ENCODE measurements around the gene PHF2. TPM values are rescaled to one million over a fixed set of nuclear protein-coding genes. Genes with fewer than 3 reads are reported as not detected.
A peak's percentile ranks its signal among the peaks of the same experiment; 100 is the strongest.

Gene PHF2
- polyA plus RNA-seq, 3 donors = 0.40 to 16.0 (median 0.97) TPM

DNA sequence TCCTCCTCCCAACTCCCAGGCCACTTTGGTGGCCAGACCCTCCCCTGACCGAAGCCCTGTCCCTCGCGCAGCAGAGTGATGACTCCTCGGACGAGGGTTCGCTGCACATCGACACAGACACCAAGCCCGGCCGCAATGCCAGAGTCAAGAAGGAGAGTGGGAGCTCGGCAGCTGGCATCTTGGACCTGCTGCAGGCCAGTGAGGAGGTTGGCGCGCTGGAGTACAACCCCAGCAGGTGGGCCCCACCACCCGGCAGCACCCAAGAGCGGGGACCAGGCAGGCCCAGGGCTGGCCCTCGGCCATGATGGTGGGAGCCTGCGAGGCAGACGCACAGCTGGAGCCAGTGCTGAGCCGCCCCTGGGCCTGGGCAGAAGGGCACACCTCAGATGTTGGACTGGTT is 90.6 kb downstream of the PHF2 start:
- no peak overlapping the region for H3K4me2 ChIP-seq (replicated peaks; ENCODE audit: extremely low read depth, low read length, poor library complexity, severe bottlenecking)
- H3K27me3 Mint-ChIP-seq (ENCODE audit: low read depth in 3 of 3) = peaks cover 0 to 7% (median 3%) of the 10 kb centered on the region in 3 donors
- no peak overlapping the region for H3K27ac ChIP-seq (ENCODE audit: low read depth in 1 of 2, low read length in 2 of 2)
- H3K36me3 ChIP-seq (replicated peaks in 1 of 2; ENCODE audit: control insufficient read depth in 1 of 2, insufficient read depth in 2 of 2, low read length in 2 of 2) = peaks cover 42 to 58% of the 10 kb centered on the region in 2 donors
- H3K4me3 Mint-ChIP-seq = no peak overlapping the region
- TF ChIP-seq, protein P1, sequence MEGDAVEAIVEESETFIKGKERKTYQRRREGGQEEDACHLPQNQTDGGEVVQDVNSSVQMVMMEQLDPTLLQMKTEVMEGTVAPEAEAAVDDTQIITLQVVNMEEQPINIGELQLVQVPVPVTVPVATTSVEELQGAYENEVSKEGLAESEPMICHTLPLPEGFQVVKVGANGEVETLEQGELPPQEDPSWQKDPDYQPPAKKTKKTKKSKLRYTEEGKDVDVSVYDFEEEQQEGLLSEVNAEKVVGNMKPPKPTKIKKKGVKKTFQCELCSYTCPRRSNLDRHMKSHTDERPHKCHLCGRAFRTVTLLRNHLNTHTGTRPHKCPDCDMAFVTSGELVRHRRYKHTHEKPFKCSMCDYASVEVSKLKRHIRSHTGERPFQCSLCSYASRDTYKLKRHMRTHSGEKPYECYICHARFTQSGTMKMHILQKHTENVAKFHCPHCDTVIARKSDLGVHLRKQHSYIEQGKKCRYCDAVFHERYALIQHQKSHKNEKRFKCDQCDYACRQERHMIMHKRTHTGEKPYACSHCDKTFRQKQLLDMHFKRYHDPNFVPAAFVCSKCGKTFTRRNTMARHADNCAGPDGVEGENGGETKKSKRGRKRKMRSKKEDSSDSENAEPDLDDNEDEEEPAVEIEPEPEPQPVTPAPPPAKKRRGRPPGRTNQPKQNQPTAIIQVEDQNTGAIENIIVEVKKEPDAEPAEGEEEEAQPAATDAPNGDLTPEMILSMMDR (IDR thresholded peaks at IDR 0.05) = no peak
- H3K4me1 ChIP-seq (ENCODE audit: control insufficient read depth in 1 of 2, insufficient read depth in 2 of 2, low read length in 2 of 2) = no peaks in the 10 kb centered on the region
- intact Hi-C loops (cut with micrococcal nuclease) = no loop called here
- DNase-seq = no peak
- H3K27me3 ChIP-seq (ENCODE audit: control insufficient read depth in 2 of 2, insufficient read depth in 2 of 2, low read length in 2 of 2) = no peaks in the 10 kb centered on the region
- peaks cover 21% of the 10 kb centered on the region for H4K20me1 ChIP-seq (ENCODE audit: insufficient read depth, low read length)
- H3K9me3 ChIP-seq (replicated peaks in 1 of 2; ENCODE audit: control insufficient read depth in 1 of 2, insufficient read depth in 1 of 2, low read length in 2 of 2) = no peaks in the 10 kb centered on the region
- over 99% methylated on average over 18 of the region's 18 CpGs for WGBS (ENCODE audit: insufficient coverage)
- H3K9ac ChIP-seq (ENCODE audit: insufficient read depth, low read length, poor library complexity, severe bottlenecking) = no peak overlapping the region
- no peaks in the 10 kb centered on the region for H3K79me2 ChIP-seq (ENCODE audit: insufficient read depth, low read length)
- no peak overlapping the region for H3K4me3 ChIP-seq (replicated peaks in 1 of 3; ENCODE audit: low read depth in 2 of 3, low read length in 3 of 3)
- H2AFZ ChIP-seq (ENCODE audit: insufficient read depth, low read depth, low read length, poor library complexity, severe bottlenecking) = no peak overlapping the region
- peaks cover 25 to 36% of the 10 kb centered on the region in 2 donors for H3K36me3 Mint-ChIP-seq
- H3K27ac Mint-ChIP-seq = peak overlapping the region in 2 of 7 donors; percentile 35 to 62
- no peaks in the 10 kb centered on the region for H3K4me1 Mint-ChIP-seq
- H3K9me3 Mint-ChIP-seq = peaks cover 0 to 2% (median 0%) of the 10 kb centered on the region in 7 donors

DNA sequence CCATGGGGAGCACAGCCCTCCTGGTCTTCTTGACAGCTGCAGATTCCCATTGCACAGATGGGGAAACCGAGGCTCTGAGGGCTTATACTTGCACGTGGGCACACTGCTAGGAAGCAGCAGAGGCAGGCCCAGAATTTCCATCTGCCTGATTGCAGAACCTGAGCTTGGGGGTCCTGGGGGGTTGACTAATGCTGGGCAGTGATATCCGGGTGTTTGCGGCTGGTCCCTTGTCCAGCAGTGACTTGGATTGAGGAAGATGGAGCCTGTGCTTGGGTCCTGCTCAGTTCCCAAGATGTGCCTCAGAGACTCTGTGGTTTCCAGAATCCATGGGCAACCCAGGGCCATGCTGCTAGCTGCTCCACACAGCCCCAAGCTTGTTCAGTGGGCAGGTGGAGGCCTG is 91.2 kb downstream of the PHF2 start:
- Mint-ChIP-seq H3K27ac (peak overlapping the region in 1 of 7 donors; percentile 32), H3K4me3 (no peak overlapping the region), H3K27me3 (ENCODE audit: low read depth in 3 of 3) (peaks cover 0 to 12% (median 3%) of the 10 kb centered on the region in 3 donors), H3K4me1 (no peaks in the 10 kb centered on the region), H3K9me3 (peaks cover 0 to 2% (median 0%) of the 10 kb centered on the region in 7 donors), H3K36me3 (peaks cover 25 to 37% of the 10 kb centered on the region in 2 donors)
- Histone ChIP-seq H4K20me1 (ENCODE audit: insufficient read depth, low read length) (peaks cover 24% of the 10 kb centered on the region), H3K9ac (ENCODE audit: insufficient read depth, low read length, poor library complexity, severe bottlenecking) (no peak overlapping the region), H3K4me3 (replicated peaks in 1 of 3; ENCODE audit: low read depth in 2 of 3, low read length in 3 of 3) (no peak overlapping the region), H2AFZ (ENCODE audit: insufficient read depth, low read depth, low read length, poor library complexity, severe bottlenecking) (no peak overlapping the region), H3K27me3 (ENCODE audit: control insufficient read depth in 2 of 2, insufficient read depth in 2 of 2, low read length in 2 of 2) (no peaks in the 10 kb centered on the region), H3K4me1 (ENCODE audit: control insufficient read depth in 1 of 2, insufficient read depth in 2 of 2, low read length in 2 of 2) (no peaks in the 10 kb centered on the region), H3K9me3 (replicated peaks in 1 of 2; ENCODE audit: control insufficient read depth in 1 of 2, insufficient read depth in 1 of 2, low read length in 2 of 2) (no peaks in the 10 kb centered on the region), H3K79me2 (ENCODE audit: insufficient read depth, low read length) (no peaks in the 10 kb centered on the region), H3K27ac (ENCODE audit: low read depth in 1 of 2, low read length in 2 of 2) (no peak overlapping the region), H3K4me2 (replicated peaks; ENCODE audit: extremely low read depth, low read length, poor library complexity, severe bottlenecking) (no peak overlapping the region), H3K36me3 (replicated peaks in 1 of 2; ENCODE audit: control insufficient read depth in 1 of 2, insufficient read depth in 2 of 2, low read length in 2 of 2) (peaks cover 38 to 52% of the 10 kb centered on the region in 2 donors)
- 73% methylated on average over 4 of the region's 4 CpGs for WGBS (ENCODE audit: insufficient coverage)
- DNase-seq = no peak
- TF ChIP-seq, protein P1 (IDR thresholded peaks at IDR 0.05) = no peak
- intact Hi-C loops (cut with micrococcal nuclease) = no loop called here

Data from CD14-positive monocyte (primary cell).